ENCODE results near the gene HIVEP3.

HIVEP3 gene

DNA sequence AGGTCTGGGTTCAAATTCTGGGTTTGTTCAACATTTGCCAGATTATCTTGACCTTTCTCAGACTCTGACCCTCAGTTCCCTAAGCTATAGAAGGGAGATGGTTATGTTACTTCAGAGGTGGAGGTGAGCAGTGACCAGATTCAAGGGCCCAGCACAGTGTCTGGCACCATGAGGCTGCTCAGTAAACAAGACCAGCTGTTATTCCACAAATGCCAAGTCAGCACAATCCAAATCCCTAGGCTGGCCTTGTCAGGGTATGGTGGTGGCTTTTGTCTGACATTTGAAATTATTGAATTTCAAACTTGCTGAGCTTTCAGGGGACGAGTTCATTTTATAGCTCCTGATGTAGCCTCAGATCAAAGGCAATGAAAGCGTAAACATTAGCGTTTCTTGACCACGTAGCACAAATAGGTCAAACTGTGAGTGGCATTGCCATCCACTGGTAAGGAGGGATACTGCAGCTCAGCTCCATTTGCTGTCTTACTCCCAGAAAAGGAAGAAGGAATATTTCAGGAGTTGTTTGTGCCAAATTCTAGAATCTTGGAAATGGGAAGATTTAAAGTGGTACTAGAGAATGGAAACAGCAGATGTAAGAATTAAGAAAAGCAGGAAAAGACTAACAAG, 339.9 kb downstream of the HIVEP3 start:
- DNase-seq: no peak

DNA sequence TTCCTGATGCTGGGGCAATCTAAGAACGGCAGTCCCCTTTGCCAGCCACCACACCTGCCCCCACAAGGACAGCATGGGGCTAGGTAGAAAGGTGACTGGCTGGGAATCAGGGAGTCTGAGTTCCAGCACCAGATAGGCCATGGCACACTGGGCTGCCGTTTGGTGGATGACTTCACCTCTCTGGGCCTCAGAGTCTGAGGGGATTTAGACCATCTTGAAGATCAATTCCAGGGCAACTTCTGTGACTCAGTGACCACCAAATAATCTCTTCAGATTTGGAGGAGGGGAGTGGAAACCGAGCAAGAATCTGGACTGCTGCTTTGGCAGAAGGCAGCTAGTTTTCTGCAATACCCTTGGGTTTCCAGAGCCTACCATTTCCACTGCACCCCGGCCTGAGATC, 342.1 kb downstream of the HIVEP3 start:
- DNase-seq (no peak), ATAC-seq (no peak)
- Mint-ChIP-seq H3K9me3 (no peaks in the 10 kb centered on the region), H3K4me3 (no peak overlapping the region), H3K27me3 (no peaks in the 10 kb centered on the region), H3K27ac (peak overlapping the region in 1 of 2 donors; percentile 48), H3K4me1 (peaks cover 52% of the 10 kb centered on the region)

More for the DNA sequence above, 339.9 kb downstream of the HIVEP3 start:
- H3K4me1 Mint-ChIP-seq: peaks cover 54% of the 10 kb centered on the region
- no peak for ATAC-seq
- no peaks in the 10 kb centered on the region for H3K27me3 Mint-ChIP-seq
- no peak overlapping the region for H3K4me3 Mint-ChIP-seq
- no peaks in the 10 kb centered on the region for H3K9me3 Mint-ChIP-seq
- H3K27ac Mint-ChIP-seq: peak overlapping the region in 1 of 2 donors; percentile 21

DNA sequence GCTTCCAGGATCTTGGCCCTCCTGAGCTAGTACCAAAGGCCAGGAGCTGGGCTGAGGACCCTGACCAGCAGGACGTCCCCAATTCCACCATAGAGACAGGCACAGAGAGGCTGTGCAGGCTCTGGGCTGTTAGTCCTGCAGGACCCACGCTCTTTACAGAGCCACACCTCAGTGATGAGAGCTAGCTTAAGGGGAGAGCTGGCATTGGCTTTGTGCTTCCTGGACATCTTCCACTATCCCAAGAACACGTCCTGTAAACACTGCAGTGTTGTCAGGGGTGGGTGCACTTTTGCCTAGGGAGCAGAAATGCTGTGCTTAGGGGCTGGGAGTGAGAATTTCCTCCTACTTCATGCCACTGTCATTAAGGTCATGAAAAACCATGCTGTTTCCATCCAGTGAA, 342.5 kb downstream of the HIVEP3 start:
- Mint-ChIP-seq H3K27ac (no peak overlapping the region), H3K27me3 (no peaks in the 10 kb centered on the region), H3K4me3 (no peak overlapping the region), H3K9me3 (no peaks in the 10 kb centered on the region), H3K4me1 (peaks cover 52% of the 10 kb centered on the region)
- no peak for ATAC-seq
- no peak for DNase-seq

DNA sequence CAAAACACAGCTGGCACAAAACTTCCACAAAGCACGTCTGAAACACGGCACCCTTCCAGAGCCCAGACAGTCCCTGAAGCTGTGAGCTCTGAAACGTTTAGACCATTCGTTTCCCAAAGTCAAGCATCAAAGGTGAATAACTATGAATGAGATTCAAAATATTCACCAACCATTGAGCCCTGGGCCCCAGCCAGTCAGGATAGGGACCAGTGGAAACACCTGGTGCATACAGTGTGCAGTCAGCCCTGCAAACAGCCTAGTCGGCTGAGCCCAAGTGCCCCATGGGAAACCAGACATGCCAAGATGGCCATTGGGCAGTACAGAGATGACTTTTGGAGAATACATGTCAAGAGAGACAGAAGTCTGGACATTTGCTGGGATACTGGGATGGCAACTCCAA, 343.9 kb downstream of the HIVEP3 start:
- ATAC-seq (no peak), DNase-seq (no peak)
- Mint-ChIP-seq H3K9me3 (no peaks in the 10 kb centered on the region), H3K27me3 (no peaks in the 10 kb centered on the region), H3K4me3 (no peak overlapping the region), H3K27ac (no peak overlapping the region), H3K4me1 (peaks cover 51% of the 10 kb centered on the region)

GRCh38 chr1:41573785-41574713, 344.7 kb downstream of the HIVEP3 start:
- H3K4me3 Mint-ChIP-seq: no peak overlapping the region
- H3K4me1 Mint-ChIP-seq: peaks cover 53% of the 10 kb centered on the region
- no peaks in the 10 kb centered on the region for H3K9me3 Mint-ChIP-seq
- H3K27me3 Mint-ChIP-seq: no peaks in the 10 kb centered on the region
- ATAC-seq (peak; percentile 96), DNase-seq (peak; percentile 75 to 81)
- H3K27ac Mint-ChIP-seq: no peak overlapping the region

DNA sequence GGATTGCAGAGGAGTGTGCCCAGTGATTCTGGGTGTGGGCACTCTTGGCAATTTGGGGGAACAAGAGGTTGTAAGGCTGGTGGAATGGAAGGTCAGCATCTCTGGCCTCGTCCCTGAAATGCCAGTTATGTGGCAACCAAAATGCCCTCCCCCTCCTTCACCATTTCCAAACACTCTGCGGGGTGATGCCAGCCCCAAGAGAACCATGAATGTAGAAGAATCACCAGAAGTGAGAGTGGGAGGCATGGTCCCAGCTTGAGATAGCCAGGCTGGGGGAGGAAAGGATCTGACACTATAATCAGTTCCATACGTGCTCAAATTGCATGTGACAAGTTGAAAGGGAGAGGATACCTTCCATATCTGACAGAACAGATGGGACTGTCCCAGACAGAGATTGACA, 345.5 kb downstream of the HIVEP3 start:
- Mint-ChIP-seq H3K27ac (peak overlapping the region in 1 of 2 donors; percentile 66), H3K9me3 (no peaks in the 10 kb centered on the region), H3K27me3 (no peaks in the 10 kb centered on the region), H3K4me3 (no peak overlapping the region), H3K4me1 (peaks cover 53% of the 10 kb centered on the region)
- DNase-seq (no peak), ATAC-seq (no peak)

DNA sequence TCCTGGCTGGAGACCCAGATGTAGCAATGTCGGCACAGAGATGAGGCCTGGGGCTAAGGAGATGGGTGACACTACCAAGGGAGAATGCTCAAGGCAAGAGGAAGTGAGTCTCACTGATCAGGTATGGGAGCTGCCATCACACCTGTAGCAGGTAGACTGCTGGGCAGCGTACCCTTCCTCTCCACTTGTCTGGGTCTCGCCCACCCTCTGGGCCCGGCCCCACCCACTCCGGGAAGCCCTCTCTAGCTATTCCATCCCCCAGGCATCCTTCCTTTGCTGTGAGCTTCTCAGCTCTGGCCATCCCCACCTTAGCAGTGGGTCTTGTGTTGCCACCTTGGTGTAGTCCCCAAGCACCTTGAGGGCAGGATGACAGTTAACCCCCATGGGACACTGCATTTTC, 346.5 kb downstream of the HIVEP3 start:
- Mint-ChIP-seq H3K4me1 (peaks cover 49% of the 10 kb centered on the region), H3K27me3 (no peaks in the 10 kb centered on the region)

GRCh38 chr1:41571041-41571440, 347.7 kb downstream of the HIVEP3 start:
- Mint-ChIP-seq H3K27me3 (no peaks in the 10 kb centered on the region), H3K9me3 (no peaks in the 10 kb centered on the region), H3K4me1 (peaks cover 42% of the 10 kb centered on the region), H3K27ac (no peak overlapping the region), H3K4me3 (no peak overlapping the region)
- ATAC-seq (no peak), DNase-seq (no peak)

More for the DNA sequence above, 346.5 kb downstream of the HIVEP3 start:
- Mint-ChIP-seq H3K27ac (peak overlapping the region in 1 of 2 donors; percentile 69), H3K9me3 (no peaks in the 10 kb centered on the region), H3K4me3 (no peak overlapping the region)
- no peak for DNase-seq
- ATAC-seq: no peak

DNA sequence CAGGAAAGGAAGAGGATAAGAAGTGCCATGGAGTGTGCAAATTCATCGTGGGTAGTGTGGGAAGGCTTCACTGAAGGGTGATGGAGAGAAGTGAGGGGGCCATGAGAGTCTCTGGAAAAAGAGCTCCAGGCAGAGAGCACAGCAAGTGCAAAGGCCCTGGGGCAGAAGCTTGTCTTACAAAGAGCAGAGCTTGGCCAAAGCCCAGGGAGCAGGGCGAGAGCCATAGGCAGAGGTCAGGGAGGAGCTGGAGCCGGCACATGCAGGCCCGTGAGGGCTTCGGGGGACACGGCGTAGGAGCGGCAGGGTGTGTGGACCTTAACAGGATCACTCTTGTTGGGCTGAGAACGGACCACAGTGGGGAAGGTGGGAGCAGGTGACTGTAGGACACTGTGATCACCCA, 350.5 kb downstream of the HIVEP3 start:
- ATAC-seq (no peak), DNase-seq (no peak)
- peaks cover 24% of the 10 kb centered on the region for H3K4me1 Mint-ChIP-seq
- H3K9me3 Mint-ChIP-seq: no peaks in the 10 kb centered on the region
- no peak overlapping the region for H3K4me3 Mint-ChIP-seq
- no peak overlapping the region for H3K27ac Mint-ChIP-seq
- no peaks in the 10 kb centered on the region for H3K27me3 Mint-ChIP-seq

DNA sequence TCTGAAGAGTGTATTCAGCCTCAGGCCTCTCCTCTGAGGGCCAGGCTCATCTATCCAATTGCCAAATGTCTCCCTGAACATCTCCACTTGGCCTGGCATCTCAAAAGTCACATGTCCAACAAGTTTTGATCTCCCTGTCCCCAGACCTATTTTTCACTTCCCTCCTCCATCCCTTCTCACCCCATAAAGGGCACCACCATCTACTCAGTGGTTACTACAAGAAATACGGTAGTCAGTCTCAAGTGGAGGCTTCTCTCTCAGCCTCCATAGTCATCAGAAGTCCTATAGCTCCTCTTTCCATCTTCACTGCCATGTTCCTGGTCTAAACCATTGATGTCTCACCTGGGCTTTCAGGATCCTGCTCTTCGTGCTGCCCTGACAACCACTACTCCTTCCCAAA, 351.8 kb downstream of the HIVEP3 start:
- Mint-ChIP-seq H3K9me3 (no peaks in the 10 kb centered on the region), H3K4me3 (no peak overlapping the region), H3K27ac (peak overlapping the region in 1 of 2 donors; percentile 35), H3K27me3 (no peaks in the 10 kb centered on the region), H3K4me1 (peaks cover 23% of the 10 kb centered on the region)
- no peak for DNase-seq
- ATAC-seq: no peak

DNA sequence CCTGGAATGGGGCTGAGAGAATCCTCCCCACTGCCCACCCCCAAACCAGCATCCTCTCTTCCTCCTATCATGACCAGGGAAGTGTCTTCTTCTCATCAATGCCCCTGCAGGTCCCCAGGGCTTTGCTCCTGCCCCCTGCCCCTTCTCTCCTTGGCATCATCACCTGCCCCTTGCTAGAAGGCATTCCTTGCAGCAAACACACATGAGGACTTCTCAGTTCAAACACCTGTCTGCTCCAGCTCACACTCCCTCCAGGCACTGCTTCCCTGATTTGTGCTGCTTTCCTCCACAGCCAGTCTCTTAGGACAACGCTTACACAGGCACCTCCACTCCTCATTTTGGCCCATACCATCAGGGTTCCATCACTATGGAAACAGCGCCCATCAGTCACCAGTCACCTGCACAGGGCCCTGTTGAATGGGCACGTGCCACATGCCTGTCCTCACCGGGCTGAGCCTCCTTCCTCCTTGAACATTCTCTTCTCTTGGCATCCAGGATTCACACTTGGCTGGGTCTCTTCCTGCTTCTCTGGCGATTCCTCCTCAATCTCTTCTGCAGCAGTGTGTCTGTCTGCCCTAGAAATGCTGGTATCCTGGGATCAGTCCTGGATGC, 352.3 kb downstream of the HIVEP3 start:
- DNase-seq (no peak), ATAC-seq (no peak)
- no peak overlapping the region for H3K4me3 Mint-ChIP-seq
- H3K27ac Mint-ChIP-seq: no peak overlapping the region
- no peaks in the 10 kb centered on the region for H3K27me3 Mint-ChIP-seq
- H3K4me1 Mint-ChIP-seq: peaks cover 23% of the 10 kb centered on the region
- no peaks in the 10 kb centered on the region for H3K9me3 Mint-ChIP-seq

DNA sequence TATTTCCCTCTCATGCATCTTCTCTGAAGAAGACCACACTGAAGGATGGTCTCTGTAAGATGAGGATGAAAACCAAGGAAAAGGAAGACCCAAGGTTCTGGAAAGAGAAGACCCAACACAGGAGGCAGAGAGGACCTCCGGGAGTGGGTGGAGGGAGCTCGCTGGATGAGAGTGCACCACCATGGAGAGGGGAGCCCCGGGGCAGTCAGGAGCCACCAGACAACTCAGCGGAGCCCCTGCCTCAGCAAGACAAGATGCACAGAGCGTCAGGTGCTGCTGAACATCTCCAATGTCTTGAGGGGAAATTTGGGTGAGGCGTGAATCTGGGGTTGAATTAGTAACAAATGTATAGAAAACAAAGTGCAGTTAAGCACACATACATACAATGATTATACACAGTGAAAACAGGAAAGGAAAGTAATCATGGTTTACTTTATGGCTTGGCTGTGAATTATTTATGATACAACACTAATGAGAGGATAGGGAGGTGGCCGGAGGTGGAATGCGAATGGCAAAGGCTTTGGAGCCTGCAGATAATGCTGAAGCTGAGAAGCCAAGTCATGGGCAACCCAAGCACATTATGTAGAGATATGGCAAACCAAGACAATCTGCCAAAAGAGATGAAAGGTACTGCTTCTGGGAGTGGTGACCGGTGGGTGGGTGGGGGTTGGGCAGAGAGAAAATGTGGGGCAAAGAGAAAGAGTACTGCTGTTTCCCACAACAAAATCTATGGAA, 353.8 kb downstream of the HIVEP3 start:
- DNase-seq (no peak), ATAC-seq (no peak)
- Mint-ChIP-seq H3K27ac (peak overlapping the region; percentile 31 to 48), H3K4me1 (peaks cover 16% of the 10 kb centered on the region), H3K4me3 (no peak overlapping the region), H3K9me3 (no peaks in the 10 kb centered on the region), H3K27me3 (no peaks in the 10 kb centered on the region)

DNA sequence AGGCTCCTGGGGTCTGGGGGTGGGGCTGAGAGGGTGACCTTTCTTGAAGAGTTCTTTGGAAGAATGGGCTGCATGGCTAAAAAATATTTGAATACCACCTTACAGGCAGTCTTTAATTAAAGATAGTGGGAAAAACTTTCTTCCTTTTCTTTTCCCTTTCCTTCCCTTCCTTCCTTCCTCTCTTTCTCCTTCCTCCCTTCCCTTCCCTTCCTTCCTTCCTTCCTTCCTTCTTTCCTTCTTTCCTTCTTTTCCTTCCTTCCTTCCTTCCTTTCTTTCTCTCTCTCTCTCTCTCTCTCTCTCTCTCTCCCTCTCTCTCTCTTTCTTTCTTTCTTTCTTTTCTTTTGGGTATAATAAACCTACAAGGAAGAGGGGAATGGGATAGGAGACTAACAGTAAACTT, 356.4 kb downstream of the HIVEP3 start:
- Mint-ChIP-seq H3K4me1 (peaks cover 13% of the 10 kb centered on the region), H3K27me3 (no peaks in the 10 kb centered on the region), H3K9me3 (no peaks in the 10 kb centered on the region), H3K4me3 (no peak overlapping the region), H3K27ac (no peak overlapping the region)
- no peak for ATAC-seq
- no peak for DNase-seq

DNA sequence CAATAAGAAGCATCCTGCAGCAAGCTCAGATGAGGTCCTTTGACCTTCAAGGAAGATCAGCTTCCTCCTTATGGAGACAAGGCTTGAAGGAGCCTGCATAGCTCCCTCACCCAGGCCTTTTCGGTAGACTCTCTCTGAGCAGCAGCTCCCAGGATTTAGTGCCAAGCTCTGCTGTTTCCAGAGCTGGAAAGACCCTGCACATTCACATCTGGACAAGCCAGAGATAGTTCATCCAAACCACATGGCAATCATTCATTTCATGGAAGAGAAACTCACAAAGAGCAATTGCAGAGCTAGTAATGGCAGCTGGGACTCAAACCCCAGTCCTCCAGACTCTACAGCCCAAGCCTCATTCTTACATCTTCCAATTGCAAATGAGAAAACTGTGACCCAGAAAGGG, 357.8 kb downstream of the HIVEP3 start:
- peaks cover 7% of the 10 kb centered on the region for H3K4me1 Mint-ChIP-seq
- peaks cover 0 to 1% of the 10 kb centered on the region in 2 donors for H3K9me3 Mint-ChIP-seq
- no peaks in the 10 kb centered on the region for H3K27me3 Mint-ChIP-seq
- H3K27ac Mint-ChIP-seq: no peak overlapping the region
- DNase-seq (no peak), ATAC-seq (no peak)
- no peak overlapping the region for H3K4me3 Mint-ChIP-seq

DNA sequence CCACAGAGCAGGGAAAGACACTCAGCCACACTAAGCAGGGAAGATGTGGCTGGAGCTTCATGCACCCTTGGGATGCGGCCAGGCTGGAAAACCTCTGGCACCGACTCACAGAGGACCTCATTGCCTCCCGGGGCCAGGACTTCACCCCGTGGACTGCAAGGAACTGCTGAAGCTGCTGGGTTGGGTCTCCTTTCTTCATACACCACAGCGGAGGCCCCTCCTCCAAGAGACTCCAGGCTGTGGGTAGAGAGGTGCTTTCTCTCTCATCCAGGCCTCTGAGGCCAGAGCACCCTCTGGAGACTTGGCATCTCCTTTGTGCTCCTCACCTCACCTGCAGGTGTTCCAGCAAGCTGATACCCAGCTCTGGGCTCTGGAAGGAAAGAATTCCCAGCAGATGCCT, 358.2 kb downstream of the HIVEP3 start:
- ATAC-seq (no peak), DNase-seq (no peak)
- Mint-ChIP-seq H3K27me3 (no peaks in the 10 kb centered on the region), H3K4me3 (no peak overlapping the region), H3K9me3 (peaks cover 0 to 5% of the 10 kb centered on the region in 2 donors), H3K4me1 (peaks cover 5% of the 10 kb centered on the region), H3K27ac (no peak overlapping the region)
